GM12801 (cell line): ENCODE results near the gene ANKS6.

Experiments used
- TF ChIP-seq, protein P1 (sequence below): IDR thresholded peaks from one replicate; pipeline ENCODE4 v1.5.1; 2011; ENCODE audit warnings: control low read depth; ENCODE audit not compliant: insufficient read length; ENCODE audit errors: extremely low read depth

Gene ANKS6

DNA sequence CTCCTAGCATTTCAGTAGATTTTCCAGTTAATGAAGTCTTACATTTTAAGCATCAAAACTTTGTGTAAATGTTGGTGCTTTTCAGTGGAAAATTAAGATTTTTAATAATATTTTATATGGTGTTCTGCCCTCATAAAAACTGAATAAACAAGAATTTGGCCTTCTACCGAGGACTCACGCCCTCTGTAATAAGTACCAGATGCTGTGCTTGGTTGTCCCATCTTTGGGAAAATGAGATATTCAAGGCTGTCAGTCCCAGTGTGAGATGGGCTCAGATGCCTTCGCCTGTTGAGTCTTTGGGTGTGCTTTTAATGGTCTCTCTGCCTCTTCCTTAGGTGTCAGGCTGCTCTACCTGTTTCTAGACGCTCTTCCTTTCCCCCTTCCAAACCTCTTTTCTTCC, 39.9 kb upstream of the ANKS6 start:
- TF ChIP-seq, protein P1, sequence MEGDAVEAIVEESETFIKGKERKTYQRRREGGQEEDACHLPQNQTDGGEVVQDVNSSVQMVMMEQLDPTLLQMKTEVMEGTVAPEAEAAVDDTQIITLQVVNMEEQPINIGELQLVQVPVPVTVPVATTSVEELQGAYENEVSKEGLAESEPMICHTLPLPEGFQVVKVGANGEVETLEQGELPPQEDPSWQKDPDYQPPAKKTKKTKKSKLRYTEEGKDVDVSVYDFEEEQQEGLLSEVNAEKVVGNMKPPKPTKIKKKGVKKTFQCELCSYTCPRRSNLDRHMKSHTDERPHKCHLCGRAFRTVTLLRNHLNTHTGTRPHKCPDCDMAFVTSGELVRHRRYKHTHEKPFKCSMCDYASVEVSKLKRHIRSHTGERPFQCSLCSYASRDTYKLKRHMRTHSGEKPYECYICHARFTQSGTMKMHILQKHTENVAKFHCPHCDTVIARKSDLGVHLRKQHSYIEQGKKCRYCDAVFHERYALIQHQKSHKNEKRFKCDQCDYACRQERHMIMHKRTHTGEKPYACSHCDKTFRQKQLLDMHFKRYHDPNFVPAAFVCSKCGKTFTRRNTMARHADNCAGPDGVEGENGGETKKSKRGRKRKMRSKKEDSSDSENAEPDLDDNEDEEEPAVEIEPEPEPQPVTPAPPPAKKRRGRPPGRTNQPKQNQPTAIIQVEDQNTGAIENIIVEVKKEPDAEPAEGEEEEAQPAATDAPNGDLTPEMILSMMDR, result no peak

GRCh38 chr9:98834386-98834785, 38.0 kb upstream of the ANKS6 start:
- TF ChIP-seq, protein P1, result no peak

GRCh38 chr9:98833090-98833956, 37.0 kb upstream of the ANKS6 start:
- TF ChIP-seq, protein P1, result no peak

DNA sequence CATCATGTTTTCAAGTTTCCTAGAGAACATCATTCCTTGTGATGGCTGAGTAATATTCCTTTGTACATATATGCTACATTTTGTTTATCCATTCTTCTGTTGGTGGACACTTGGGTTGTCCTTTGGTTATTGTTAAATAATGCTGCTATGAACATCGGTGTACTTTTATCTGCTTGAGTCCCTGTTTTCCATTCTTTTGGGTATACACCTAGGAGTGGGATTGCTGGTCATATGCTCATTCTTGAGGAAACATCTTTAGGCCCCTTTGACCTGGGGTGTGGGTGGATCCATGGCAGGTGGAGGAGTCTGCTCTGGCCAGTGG, 36.4 kb upstream of the ANKS6 start:
- TF ChIP-seq, protein P1, result no peak

DNA sequence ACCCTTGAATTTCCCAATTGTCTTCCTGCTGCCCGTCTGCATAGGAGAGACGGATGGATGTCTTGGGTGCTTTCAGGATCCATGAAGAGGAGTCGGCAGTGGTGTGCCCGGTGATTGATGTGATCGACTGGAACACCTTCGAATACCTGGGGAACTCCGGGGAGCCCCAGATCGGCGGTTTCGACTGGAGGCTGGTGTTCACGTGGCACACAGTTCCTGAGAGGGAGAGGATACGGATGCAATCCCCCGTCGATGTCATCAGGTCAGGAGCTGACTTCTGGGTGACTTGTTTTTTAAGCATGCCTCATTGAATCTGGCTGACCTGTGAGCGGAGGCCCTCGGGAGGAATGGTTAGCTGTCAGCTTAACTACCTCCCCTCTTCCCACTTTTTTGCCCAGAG, 35.3 kb upstream of the ANKS6 start:
- TF ChIP-seq, protein P1, result no peak

DNA sequence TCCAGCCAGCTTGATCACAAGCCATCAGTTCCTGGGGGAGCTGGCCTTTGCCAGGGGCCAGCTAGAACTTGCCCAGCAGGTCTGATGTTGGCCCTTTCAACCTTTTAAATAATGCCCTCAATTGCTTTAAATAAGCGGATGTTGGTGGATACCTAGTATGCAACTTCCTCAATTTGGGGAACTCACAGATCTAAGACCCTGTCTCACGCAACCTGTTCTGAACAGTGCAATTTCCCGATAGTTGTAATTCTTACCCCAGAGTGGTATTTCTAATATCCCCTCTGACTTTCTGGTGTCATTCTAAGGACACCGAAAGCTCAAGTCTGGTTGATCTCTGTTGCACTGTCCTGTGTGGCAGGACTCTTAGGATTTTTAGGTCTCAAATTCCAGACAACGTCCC, 34.2 kb upstream of the ANKS6 start:
- TF ChIP-seq, protein P1, result no peak

DNA sequence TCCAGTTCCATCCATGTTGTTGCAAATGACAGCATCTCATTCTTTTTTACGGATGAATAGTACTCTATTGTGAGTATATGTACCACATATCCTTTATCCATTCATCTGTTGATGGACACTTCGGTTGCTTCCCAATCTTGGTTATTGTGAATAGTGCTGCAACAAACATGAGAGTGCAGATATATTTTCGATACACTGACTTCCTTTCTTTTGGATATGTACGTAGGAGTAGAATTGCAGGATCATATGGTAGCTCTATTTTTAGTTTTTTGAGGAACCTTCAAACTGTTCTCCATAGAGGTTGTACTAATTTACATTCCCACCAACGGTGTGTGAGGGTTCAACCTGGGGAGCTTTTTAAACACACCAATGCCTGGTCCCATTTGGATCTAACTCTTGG, 33.4 kb upstream of the ANKS6 start:
- TF ChIP-seq, protein P1, result no peak
